ENCODE data around the gene RAD51B.

DNA sequence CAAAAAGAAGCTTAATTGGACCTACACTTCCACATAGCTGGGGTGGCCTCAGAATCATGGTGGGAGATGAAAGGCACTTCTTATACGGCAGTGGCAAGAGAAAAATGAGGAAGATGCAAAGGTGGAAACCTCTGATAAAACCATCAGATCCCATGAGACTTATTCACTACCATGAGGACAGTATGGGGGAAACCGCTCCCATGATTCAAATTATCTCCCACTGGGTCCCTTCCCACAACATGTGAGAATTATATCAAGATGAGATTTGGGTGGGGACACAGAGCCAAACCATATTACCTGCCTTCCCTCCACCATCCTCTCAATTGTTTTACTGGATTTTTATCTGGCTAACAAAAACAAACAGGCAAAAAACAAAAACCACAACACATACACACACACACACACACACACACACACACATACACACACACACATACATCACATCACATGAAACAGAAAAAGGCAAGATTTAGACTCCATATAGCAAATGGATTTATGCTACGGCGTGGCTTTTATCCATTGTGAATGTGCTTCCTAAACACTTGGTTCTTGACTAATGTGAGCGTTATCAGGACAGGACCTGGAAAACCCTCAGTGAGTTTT, 906.6 kb downstream of the RAD51B start:
- no peak for TF ChIP-seq POLR2A (IDR thresholded peaks at IDR 0.05)
- TF ChIP-seq, protein P1, sequence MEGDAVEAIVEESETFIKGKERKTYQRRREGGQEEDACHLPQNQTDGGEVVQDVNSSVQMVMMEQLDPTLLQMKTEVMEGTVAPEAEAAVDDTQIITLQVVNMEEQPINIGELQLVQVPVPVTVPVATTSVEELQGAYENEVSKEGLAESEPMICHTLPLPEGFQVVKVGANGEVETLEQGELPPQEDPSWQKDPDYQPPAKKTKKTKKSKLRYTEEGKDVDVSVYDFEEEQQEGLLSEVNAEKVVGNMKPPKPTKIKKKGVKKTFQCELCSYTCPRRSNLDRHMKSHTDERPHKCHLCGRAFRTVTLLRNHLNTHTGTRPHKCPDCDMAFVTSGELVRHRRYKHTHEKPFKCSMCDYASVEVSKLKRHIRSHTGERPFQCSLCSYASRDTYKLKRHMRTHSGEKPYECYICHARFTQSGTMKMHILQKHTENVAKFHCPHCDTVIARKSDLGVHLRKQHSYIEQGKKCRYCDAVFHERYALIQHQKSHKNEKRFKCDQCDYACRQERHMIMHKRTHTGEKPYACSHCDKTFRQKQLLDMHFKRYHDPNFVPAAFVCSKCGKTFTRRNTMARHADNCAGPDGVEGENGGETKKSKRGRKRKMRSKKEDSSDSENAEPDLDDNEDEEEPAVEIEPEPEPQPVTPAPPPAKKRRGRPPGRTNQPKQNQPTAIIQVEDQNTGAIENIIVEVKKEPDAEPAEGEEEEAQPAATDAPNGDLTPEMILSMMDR (IDR thresholded peaks at IDR 0.05), result no peak
- TF ChIP-seq EP300 (IDR thresholded peaks at IDR 0.05), result no peak

All from tibial nerve (tissue), 4 donors.